ENCODE results near the gene EIF5AL1. TPM values are rescaled to one million over a fixed set of nuclear protein-coding genes. Genes with fewer than 3 reads are reported as not detected.

EIF5AL1 gene
- total and polyA plus RNA-seq, 2 of the 13 experiments (the other 11 are each of a cell fraction or from before 2014, with no cell fraction given), result 0.22 to 0.50 TPM

- H3K36me3 ChIP-seq (replicated peaks in 1 of 2; ENCODE audit: control insufficient read depth in 1 of 2, insufficient read depth in 2 of 2, low read length in 2 of 2), result no peaks in the 10 kb centered on the region
- ChIA-PET POLR2A (no interaction called here), CTCF (ENCODE audit: low intra/inter-chr PET ratio, low total read pairs) (no interaction called here)
- no peak overlapping the region for H3K4me3 ChIP-seq (replicated peaks in 1 of 3; ENCODE audit: insufficient read depth in 1 of 3, low read depth in 2 of 3, low read length in 3 of 3)
- no peaks in the 10 kb centered on the region for H3K79me2 ChIP-seq (ENCODE audit: insufficient read depth, low read length)
- no peaks in the 10 kb centered on the region for H3K4me1 ChIP-seq (ENCODE audit: insufficient read depth, low read length)
- no peaks in the 10 kb centered on the region for H3K9me3 ChIP-seq (ENCODE audit: low read length)
- FAIRE-seq, result no peak
- TF ChIP-seq ZNF10 (CRISPR knock-in tag; IDR thresholded peaks at IDR 0.05; ENCODE audit: borderline replicate concordance, low read depth) (no peak), ZNF510 (CRISPR knock-in tag; IDR thresholded peaks at IDR 0.05; ENCODE audit: low read depth) (no peak), ZFP90 (CRISPR knock-in tag; IDR thresholded peaks at IDR 0.05; ENCODE audit: borderline replicate concordance) (no peak), NBN (conservative IDR thresholded peaks at IDR 0.05) (no peak), ZNF773 (CRISPR knock-in tag; IDR thresholded peaks at IDR 0.05; ENCODE audit: borderline replicate concordance) (no peak), NFKBIZ (CRISPR knock-in tag; IDR thresholded peaks at IDR 0.05) (no peak), TEAD3 (CRISPR knock-in tag; optimal IDR thresholded peaks at IDR 0.05; ENCODE audit: borderline replicate concordance) (no peak), ZBTB39 (CRISPR knock-in tag; IDR thresholded peaks at IDR 0.05) (no peak), MTF1 (CRISPR knock-in tag; IDR thresholded peaks at IDR 0.05) (no peak), ZBTB3 (CRISPR knock-in tag; IDR thresholded peaks at IDR 0.05; ENCODE audit: borderline replicate concordance, low read depth) (no peak), SYNCRIP (IDR thresholded peaks at IDR 0.05; ENCODE audit: insufficient read depth, low read depth, low read length) (no peak), ZNF878 (CRISPR knock-in tag; IDR thresholded peaks at IDR 0.05) (no peak), SP4 (CRISPR knock-in tag; IDR thresholded peaks at IDR 0.05) (no peak), DBP (CRISPR knock-in tag; IDR thresholded peaks at IDR 0.05; ENCODE audit: not compliant biosample characterization) (no peak), BHLHE40 (IDR thresholded peaks at IDR 0.05; ENCODE audit: low read length) (no peak), ZNF720 (CRISPR knock-in tag; IDR thresholded peaks at IDR 0.05) (no peak), NFE2L2 (IDR thresholded peaks at IDR 0.05; ENCODE audit: low read length) (no peak)
- BruUV-seq (replicated peaks), result no TSS peak
- in situ Hi-C loops (cut with HindIII; ENCODE audit: extremely low pct_ligation_motif_present, low pct_unique_long_range_greater_than_20kb), result no loop called here
- H3K9ac ChIP-seq (ENCODE audit: insufficient read depth, low read depth, low read length), result no peak overlapping the region
- H3K27me3 ChIP-seq (ENCODE audit: control insufficient read depth in 1 of 2, insufficient read depth in 2 of 2, low read length in 2 of 2), result peaks cover 0 to 11% of the 10 kb centered on the region in 2 experiments; a peak in 2 of 5 replicates
- H4K20me1 ChIP-seq (ENCODE audit: insufficient read depth, low read length), result no peaks in the 10 kb centered on the region
- intact Hi-C loops (cut with micrococcal nuclease; ENCODE audit: unreplicated experiment), result no loop called here
- H2AFZ ChIP-seq (ENCODE audit: low read length), result no peak overlapping the region
- DNase-seq (ENCODE audit: low spot score), result no peak
- H3K27ac ChIP-seq (ENCODE audit: extremely low read length, insufficient read depth, low read length), result no peak overlapping the region
- no peak overlapping the region for H3K4me2 ChIP-seq (ENCODE audit: low read depth, low read length)
- no peak for ATAC-seq
Measured at GRCh38 chr10:79505829-79506228, 6.5 kb upstream of the EIF5AL1 start.
